SK-N-SH (cell line): ENCODE measurements around the gene AUTS2.

ENCODE experiments used
- CTCF ChIP-seq: fragments of 200-600 bp; sonication (generic); IDR thresholded peaks from 2 replicates; pipeline ENCODE4 v1.6.1; 2017; ENCODE audit warnings: antibody characterized with exemption, mild to moderate bottlenecking, moderate library complexity
- ELF1 ChIP-seq: IDR thresholded peaks from 2 replicates; pipeline ENCODE4 v1.4.0; 2012
- EP300 ChIP-seq, 2 experiments: IDR thresholded peaks; 2 replicates each; pipeline versions ENCODE4 v1.4.0 to v1.6.1; 2012; ENCODE audit warnings: borderline replicate concordance in 1 of 2, low read depth in 1 of 2, low read length in 1 of 2
- EZH2phosphoT487 ChIP-seq: fragments of 200-600 bp; sonication (generic); IDR thresholded peaks from 2 replicates; pipeline ENCODE4 v1.6.1; 2017; ENCODE audit warnings: low read depth, mixed run types, mild to moderate bottlenecking, antibody characterized with exemption, moderate library complexity, borderline replicate concordance
- POLR2AphosphoS5 ChIP-seq: IDR thresholded peaks from 2 replicates; pipeline ENCODE4 v1.6.1; 2012; ENCODE audit warnings: low read depth, low read length
- RAD21 ChIP-seq: IDR thresholded peaks from 2 replicates; pipeline ENCODE4 v1.6.1; 2012; ENCODE audit warnings: mild to moderate bottlenecking, low read length
- REST ChIP-seq: IDR thresholded peaks from 2 replicates; pipeline ENCODE4 v1.6.1; 2012; ENCODE audit warnings: mild to moderate bottlenecking, low read depth, low read length, moderate library complexity
- TAF1 ChIP-seq: IDR thresholded peaks from 2 replicates; pipeline ENCODE4 v1.6.1; 2012; ENCODE audit warnings: low read depth, mild to moderate bottlenecking, low read length, moderate library complexity, borderline replicate concordance
- TEAD4 ChIP-seq: IDR thresholded peaks from 2 replicates; pipeline ENCODE4 v1.4.0; 2012; ENCODE audit warnings: mild to moderate bottlenecking, borderline replicate concordance; ENCODE audit not compliant: insufficient read depth
- USF2 ChIP-seq: fragments of 150-350 bp; IDR thresholded peaks from 2 replicates; pipeline ENCODE4 v1.6.1; 2017; ENCODE audit warnings: antibody characterized with exemption, low read length, low read depth, borderline replicate concordance
- ZBTB33 ChIP-seq: IDR thresholded peaks from 2 replicates; pipeline ENCODE4 v1.4.0; 2012; ENCODE audit warnings: low read depth, borderline replicate concordance

- no peak for TF ChIP-seq EZH2phosphoT487
- TF ChIP-seq CTCF, result no peak
- TF ChIP-seq RAD21, result peak; percentile 39
- TF ChIP-seq TAF1, result no peak
- TF ChIP-seq ELF1, result no peak
- TF ChIP-seq POLR2AphosphoS5, result no peak
- no peak for TF ChIP-seq TEAD4
- no peak for TF ChIP-seq REST
- no peak for TF ChIP-seq USF2
- no peak for TF ChIP-seq ZBTB33
- TF ChIP-seq EP300 (IDR thresholded peaks at IDR 0.05; ENCODE audit: borderline replicate concordance in 1 of 2, low read depth in 1 of 2, low read length in 1 of 2), result peak in 1 of 2 experiments; percentile 92; a peak in 2 of 4 replicates
These were observed 219.8 kb downstream of the AUTS2 start for GRCh38 chr7:69817841-69818635.
